ENCODE results near the gene GPR61.

GPR61 gene, protein sequence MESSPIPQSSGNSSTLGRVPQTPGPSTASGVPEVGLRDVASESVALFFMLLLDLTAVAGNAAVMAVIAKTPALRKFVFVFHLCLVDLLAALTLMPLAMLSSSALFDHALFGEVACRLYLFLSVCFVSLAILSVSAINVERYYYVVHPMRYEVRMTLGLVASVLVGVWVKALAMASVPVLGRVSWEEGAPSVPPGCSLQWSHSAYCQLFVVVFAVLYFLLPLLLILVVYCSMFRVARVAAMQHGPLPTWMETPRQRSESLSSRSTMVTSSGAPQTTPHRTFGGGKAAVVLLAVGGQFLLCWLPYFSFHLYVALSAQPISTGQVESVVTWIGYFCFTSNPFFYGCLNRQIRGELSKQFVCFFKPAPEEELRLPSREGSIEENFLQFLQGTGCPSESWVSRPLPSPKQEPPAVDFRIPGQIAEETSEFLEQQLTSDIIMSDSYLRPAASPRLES

DNA sequence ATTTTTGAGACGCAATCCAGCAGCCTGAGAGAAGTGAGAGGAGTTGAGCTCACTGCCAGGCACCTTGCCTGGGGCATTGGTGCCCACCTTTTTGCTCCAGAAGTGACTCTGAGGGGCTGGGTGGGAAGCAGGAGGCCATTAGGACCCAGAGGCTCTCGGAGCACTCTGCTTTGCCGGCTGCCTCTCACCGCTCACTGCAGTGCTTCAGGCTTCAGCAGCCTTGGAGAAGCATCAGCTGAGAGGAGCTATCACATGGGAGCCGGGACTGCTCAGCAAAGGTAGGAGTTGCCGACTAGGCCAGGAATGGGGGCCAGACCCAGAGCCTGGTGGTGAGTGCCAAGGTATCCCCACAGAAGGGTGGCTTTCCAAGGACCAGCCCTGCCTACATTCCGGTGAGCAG is at the start of gene GPR61:
Gene GPR61 (plus strand): TSS at position 197 of the 400 bp plus-strand sequence. CDS start 3,151 bp downstream, outside the sequence.
- no peak for DNase-seq (ENCODE audit: low read depth)
- no peak within 1 kb of the TSS for H3K4me3 ChIP-seq (ENCODE audit: low read depth, low read length)
- TF ChIP-seq MYC (IDR thresholded peaks at IDR 0.05; ENCODE audit: low read depth, low read length) (no peak), CTCF (IDR thresholded peaks at IDR 0.05; ENCODE audit: low read depth, low read length) (no peak), POLR2A (IDR thresholded peaks at IDR 0.05; ENCODE audit: extremely low read depth, insufficient read length) (no peak)
- TF ChIP-seq, protein P1, sequence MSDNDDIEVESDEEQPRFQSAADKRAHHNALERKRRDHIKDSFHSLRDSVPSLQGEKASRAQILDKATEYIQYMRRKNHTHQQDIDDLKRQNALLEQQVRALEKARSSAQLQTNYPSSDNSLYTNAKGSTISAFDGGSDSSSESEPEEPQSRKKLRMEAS (IDR thresholded peaks at IDR 0.05; ENCODE audit: low read depth, low read length) = no peak

- no peak for TF ChIP-seq MYC (IDR thresholded peaks at IDR 0.05; ENCODE audit: low read depth, low read length)
- peak; percentile 91 for TF ChIP-seq CTCF (IDR thresholded peaks at IDR 0.05; ENCODE audit: low read depth, low read length)
- TF ChIP-seq, protein P1 (IDR thresholded peaks at IDR 0.05; ENCODE audit: low read depth, low read length) = no peak; the same call in 1 of the 2 replicates
- no peak for TF ChIP-seq POLR2A (IDR thresholded peaks at IDR 0.05; ENCODE audit: extremely low read depth, insufficient read length)
- DNase-seq (ENCODE audit: low read depth) = peak; percentile 75
Observed at GRCh38 chr1:109490029-109490933, 49.4 kb upstream of the GPR61 start.

DNA sequence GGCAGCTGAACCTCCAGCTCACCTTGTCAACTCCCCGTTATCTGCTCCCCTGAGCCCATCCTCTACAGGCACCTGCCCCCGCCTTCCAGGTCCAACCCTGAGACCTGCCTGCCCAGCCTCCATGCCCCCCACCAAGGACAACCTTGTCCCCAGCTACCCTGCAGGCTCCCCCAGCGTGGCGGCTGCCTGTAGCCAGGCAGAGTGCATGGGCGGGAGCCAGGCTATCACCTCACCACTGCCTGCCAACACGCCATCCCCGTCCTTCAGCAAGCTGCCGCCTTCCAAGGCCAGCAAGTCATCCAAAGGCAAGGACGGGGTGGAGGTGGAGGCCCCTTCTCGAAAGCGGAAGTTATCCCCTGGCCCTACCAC is 48.8 kb upstream of the GPR61 start:
- no peak overlapping the region for H3K4me3 ChIP-seq (ENCODE audit: low read depth, low read length)
- DNase-seq (ENCODE audit: low read depth) = no peak
- no peak for TF ChIP-seq CTCF (IDR thresholded peaks at IDR 0.05; ENCODE audit: low read depth, low read length)
- TF ChIP-seq, protein P1 (IDR thresholded peaks at IDR 0.05; ENCODE audit: low read depth, low read length) = no peak
- no peak for TF ChIP-seq POLR2A (IDR thresholded peaks at IDR 0.05; ENCODE audit: extremely low read depth, insufficient read length)
- no peak for TF ChIP-seq MYC (IDR thresholded peaks at IDR 0.05; ENCODE audit: low read depth, low read length)

More at GRCh38 chr1:109490029-109490933, 49.4 kb upstream of the GPR61 start:
- H3K4me3 ChIP-seq (ENCODE audit: low read depth, low read length) = no peak overlapping the region

DNA sequence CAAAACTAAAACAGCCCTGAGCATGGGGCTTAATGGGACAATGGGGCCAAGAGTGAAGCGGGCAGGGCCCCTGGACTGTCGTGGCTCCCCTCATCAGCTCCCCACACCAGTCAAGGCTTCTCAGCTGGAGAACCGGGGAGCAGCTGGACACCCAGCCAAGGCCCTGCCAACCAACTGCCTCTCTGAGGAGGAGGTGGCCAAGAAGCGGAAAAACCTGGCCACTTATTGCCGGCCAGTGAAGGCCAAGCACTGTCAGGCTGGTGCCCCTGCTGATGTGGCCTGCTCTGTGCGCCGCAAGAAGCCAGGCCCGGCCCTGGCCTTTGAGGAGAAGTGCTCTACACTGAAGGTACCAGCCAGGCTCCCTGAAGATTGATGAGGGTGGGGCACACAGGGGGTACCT is 48.3 kb upstream of the GPR61 start:
- H3K4me3 ChIP-seq (ENCODE audit: low read depth, low read length) = no peak overlapping the region
- DNase-seq (ENCODE audit: low read depth) = no peak
- TF ChIP-seq CTCF (IDR thresholded peaks at IDR 0.05; ENCODE audit: low read depth, low read length) (no peak), POLR2A (IDR thresholded peaks at IDR 0.05; ENCODE audit: extremely low read depth, insufficient read length) (no peak), MYC (IDR thresholded peaks at IDR 0.05; ENCODE audit: low read depth, low read length) (no peak)
- TF ChIP-seq, protein P1 (IDR thresholded peaks at IDR 0.05; ENCODE audit: low read depth, low read length) = no peak

DNA sequence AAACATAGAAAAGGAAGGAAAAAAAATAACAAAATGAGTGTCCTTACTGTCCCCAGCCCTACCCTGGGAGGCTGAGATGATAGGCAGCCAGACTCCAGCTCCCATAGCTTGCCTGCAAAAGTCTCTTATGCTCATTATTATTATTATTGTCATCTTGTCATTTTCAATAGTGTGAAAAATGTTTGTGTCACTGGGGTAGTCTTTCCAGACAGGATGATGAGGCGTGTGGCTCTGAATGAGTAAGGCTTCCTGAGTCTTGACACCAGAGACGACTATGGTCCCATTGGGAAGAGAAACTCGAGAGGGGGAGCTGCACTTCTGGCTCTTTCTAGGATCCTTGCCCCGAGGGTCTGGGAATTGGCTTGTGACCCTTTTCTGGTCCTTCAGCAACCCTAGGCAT is 46.9 kb upstream of the GPR61 start:
- no peak for DNase-seq (ENCODE audit: low read depth)
- no peak overlapping the region for H3K4me3 ChIP-seq (ENCODE audit: low read depth, low read length)
- TF ChIP-seq CTCF (IDR thresholded peaks at IDR 0.05; ENCODE audit: low read depth, low read length) (no peak), POLR2A (IDR thresholded peaks at IDR 0.05; ENCODE audit: extremely low read depth, insufficient read length) (no peak), MYC (IDR thresholded peaks at IDR 0.05; ENCODE audit: low read depth, low read length) (no peak)
- TF ChIP-seq, protein P1 (IDR thresholded peaks at IDR 0.05; ENCODE audit: low read depth, low read length) = no peak
